Esophagus squamous epithelium (tissue), 5 donors: ENCODE data around the gene GULP1. TPM values are rescaled to one million over a fixed set of nuclear protein-coding genes. Genes with fewer than 3 reads are reported as not detected.

ENCODE experiments used
- DNase-seq: peaks from one replicate; lab custom pipeline; 2025; lab: John Stamatoyannopoulos, UW
- H3K27ac ChIP-seq, 4 donors: fragments of 200-600 bp; sonication (generic); one replicate each; pipeline ENCODE4 v1.5.1; 2016 to 2019; ENCODE audit warnings: mild to moderate bottlenecking in 1 of 4
- H3K27me3 ChIP-seq, 4 donors: fragments of 200-600 bp; sonication (generic); 1 replicate in 3 of 4; 2 replicates in 1 of 4; pipeline versions ENCODE4 v1.5.1 to v1.6.0; 2017 to 2021; ENCODE audit warnings: antibody characterized with exemption in 1 of 4
- H3K36me3 ChIP-seq, 3 donors: fragments of 200-600 bp; sonication (generic); one replicate each; pipeline ENCODE4 v1.5.1; 2016 to 2019
- H3K4me1 ChIP-seq, 3 donors: fragments of 200-600 bp; sonication (generic); one replicate each; pipeline ENCODE4 v1.5.1; 2017 to 2019
- H3K4me3 ChIP-seq, 4 donors: fragments of 200-600 bp; sonication (generic); 1 replicate in 3 of 4; 2 replicates in 1 of 4; pipeline ENCODE4 v1.5.1; 2016 to 2019; ENCODE audit warnings: mild to moderate bottlenecking in 2 of 4, moderate library complexity in 1 of 4
- H3K9me3 ChIP-seq, 3 donors: fragments of 200-600 bp; sonication (generic); one replicate each; pipeline ENCODE4 v1.5.1; 2016 to 2019
- CTCF ChIP-seq, 6 experiments: fragments of 450-650 bp in 4 of 6; fragments of 200-600 bp in 2 of 6; sonication (generic) in 2 of 6; IDR thresholded peaks; one replicate each; pipeline ENCODE4 v1.5.1; 2016 to 2019; ENCODE audit warnings: antibody characterized with exemption in 6 of 6, mild to moderate bottlenecking in 4 of 6, moderate library complexity in 4 of 6
- POLR2A ChIP-seq, 4 donors: fragments of 450-650 bp; IDR thresholded peaks; one replicate each; pipeline ENCODE4 v1.6.1; 2017; ENCODE audit warnings: antibody characterized with exemption in 4 of 4, mild to moderate bottlenecking in 4 of 4, moderate library complexity in 3 of 4
- WGBS, 2 donors: methylation state at CpG; one replicate each; pipeline ENCODE4 v1.1.5; 2018; 5-methylcytosine and 5-hydroxymethylcytosine counted together
- intact Hi-C: fragments of 100-400 bp; cut with DNase I; formaldehyde crosslinking; loops from one replicate; pipeline ENCODE4 v1.15.0; 2022
- total RNA-seq, 4 donors: library from RNA; depleted of rRNA; stranded (reverse); fragments of >200 nt; gene quantifications; one replicate each; pipeline ENCODE4 v1.1.0, GENCODE V29; 2016
- donor health status: DM: yes; HTN: yes; CAD: no.

GULP1 gene
- total RNA-seq, 4 donors from 2014 or later: 10.4 to 39.3 (median 24.2) TPM

GRCh38 chr2:188425266-188425665, 133.6 kb downstream of the GULP1 start:
- Histone ChIP-seq H3K36me3 (no peaks in the 10 kb centered on the region), H3K9me3 (no peaks in the 10 kb centered on the region), H3K27ac (no peak overlapping the region), H3K27me3 (no peaks in the 10 kb centered on the region), H3K4me3 (no peak overlapping the region), H3K4me1 (peaks cover 0 to under 1% (median 0%) of the 10 kb centered on the region in 3 donors)
- WGBS, 2 donors: 52 to 58% methylated on average over 2 of the region's 2 CpGs
- DNase-seq: no peak
- no peak for TF ChIP-seq CTCF (IDR thresholded peaks at IDR 0.05)
- no peak for TF ChIP-seq POLR2A (IDR thresholded peaks at IDR 0.05)
- intact Hi-C loops: no loop called here

GRCh38 chr2:188426121-188426520, 134.4 kb downstream of the GULP1 start:
- H3K27me3 ChIP-seq: no peaks in the 10 kb centered on the region
- intact Hi-C loops: no loop called here
- no peak overlapping the region for H3K27ac ChIP-seq
- H3K36me3 ChIP-seq: no peaks in the 10 kb centered on the region
- DNase-seq: no peak
- H3K9me3 ChIP-seq: no peaks in the 10 kb centered on the region
- peaks cover 0 to 4% (median 0%) of the 10 kb centered on the region in 3 donors for H3K4me1 ChIP-seq
- WGBS, 2 donors: 48 to 71% methylated on average over 2 of the region's 2 CpGs
- no peak for TF ChIP-seq CTCF (IDR thresholded peaks at IDR 0.05)
- no peak for TF ChIP-seq POLR2A (IDR thresholded peaks at IDR 0.05)
- no peak overlapping the region for H3K4me3 ChIP-seq

- Histone ChIP-seq H3K4me3 (no peak overlapping the region), H3K4me1 (peaks cover 0 to 4% (median 0%) of the 10 kb centered on the region in 3 donors), H3K36me3 (no peaks in the 10 kb centered on the region), H3K27me3 (no peaks in the 10 kb centered on the region), H3K27ac (peak overlapping the region in 1 of 4 donors; percentile 14), H3K9me3 (no peaks in the 10 kb centered on the region)
- 61 to 69% methylated on average over 1 of the region's 1 CpG for WGBS, 2 donors
- no peak for TF ChIP-seq CTCF (IDR thresholded peaks at IDR 0.05)
- no peak for TF ChIP-seq POLR2A (IDR thresholded peaks at IDR 0.05)
- intact Hi-C loops: no loop called here
- no peak for DNase-seq
These were observed 139.0 kb downstream of the GULP1 start for GRCh38 chr2:188430705-188431104.

GRCh38 chr2:188434018-188434417, 142.3 kb downstream of the GULP1 start:
- DNase-seq: no peak
- H3K36me3 ChIP-seq: no peaks in the 10 kb centered on the region
- TF ChIP-seq CTCF (IDR thresholded peaks at IDR 0.05) (no peak), POLR2A (IDR thresholded peaks at IDR 0.05) (no peak)
- H3K27ac ChIP-seq: no peak overlapping the region
- peaks cover 0 to 4% (median 0%) of the 10 kb centered on the region in 3 donors for H3K4me1 ChIP-seq
- H3K9me3 ChIP-seq: no peaks in the 10 kb centered on the region
- WGBS, 2 donors: 94 to 95% methylated on average over 1 of the region's 1 CpG
- intact Hi-C loops: no loop called here
- no peaks in the 10 kb centered on the region for H3K27me3 ChIP-seq
- H3K4me3 ChIP-seq: no peak overlapping the region

GRCh38 chr2:188435115-188435514, 143.4 kb downstream of the GULP1 start:
- peaks cover 0 to 4% (median 0%) of the 10 kb centered on the region in 3 donors for H3K4me1 ChIP-seq
- no peak for DNase-seq
- no peak overlapping the region for H3K4me3 ChIP-seq
- H3K36me3 ChIP-seq: no peaks in the 10 kb centered on the region
- TF ChIP-seq CTCF (IDR thresholded peaks at IDR 0.05): no peak
- TF ChIP-seq POLR2A (IDR thresholded peaks at IDR 0.05): no peak
- intact Hi-C loops: no loop called here
- no peak overlapping the region for H3K27ac ChIP-seq
- no peaks in the 10 kb centered on the region for H3K9me3 ChIP-seq
- H3K27me3 ChIP-seq: no peaks in the 10 kb centered on the region
- 26 to 59% methylated on average over 2 of the region's 2 CpGs for WGBS, 2 donors
